NCI-H1930 (cell line): ENCODE results near the gene HSPB9.

ENCODE experiments used
- DNase-seq, 2 experiments: peaks; one replicate each; lab custom pipeline; 2025; lab: John Stamatoyannopoulos, UW

The HSPB9 gene

GRCh38 chr17:42122371-42123303, at the start of gene HSPB9:
Gene HSPB9, plus strand, starts transcription at chr17:42122804. Its CDS starts 47 bp downstream, at chr17:42122851.
- no peak for DNase-seq

GRCh38 chr17:42075789-42076188, 46.8 kb upstream of the HSPB9 start:
- DNase-seq, result no peak

GRCh38 chr17:42076797-42077559, 45.6 kb upstream of the HSPB9 start:
- DNase-seq, result no peak

GRCh38 chr17:42077755-42078154, 44.8 kb upstream of the HSPB9 start:
- no peak for DNase-seq

- no peak for DNase-seq
Observed at GRCh38 chr17:42078396-42079043, 44.1 kb upstream of the HSPB9 start.

- no peak for DNase-seq
Observed at GRCh38 chr17:42079541-42079940, 43.1 kb upstream of the HSPB9 start.

GRCh38 chr17:42081516-42082129, 41.0 kb upstream of the HSPB9 start:
- no peak for DNase-seq

- no peak for DNase-seq
Observed at GRCh38 chr17:42087042-42087701, 35.4 kb upstream of the HSPB9 start.

GRCh38 chr17:42087736-42088705, 34.6 kb upstream of the HSPB9 start:
- no peak for DNase-seq

- DNase-seq, result no peak
Observed at GRCh38 chr17:42088736-42089135, 33.9 kb upstream of the HSPB9 start.

GRCh38 chr17:42090964-42091790, 31.4 kb upstream of the HSPB9 start:
- no peak for DNase-seq

- DNase-seq, result no peak
Observed at GRCh38 chr17:42092939-42093338, 29.7 kb upstream of the HSPB9 start.

GRCh38 chr17:42094375-42095069, 28.1 kb upstream of the HSPB9 start:
- DNase-seq, result no peak

- DNase-seq, result no peak
Observed at GRCh38 chr17:42096360-42097111, 26.1 kb upstream of the HSPB9 start.

- DNase-seq, result no peak
Observed at GRCh38 chr17:42097691-42098631, 24.6 kb upstream of the HSPB9 start, which contains the start of gene ZNF385C. Gene ZNF385C, minus strand, starts transcription at chr17:42098473. Its CDS starts 35,417 bp downstream, at chr17:42063056.

GRCh38 chr17:42098730-42099399, 23.7 kb upstream of the HSPB9 start:
- DNase-seq, result no peak
